Omental fat pad (tissue), 4 donors: ENCODE data around the gene CORO7. TPM values are rescaled to one million over a fixed set of nuclear protein-coding genes. Genes with fewer than 3 reads are reported as not detected.
"Not testable (repeated sequence)": the region's sequence is repeated elsewhere in the genome, so short reads cannot be mapped to it uniquely, and the experiment has no call there.

Experiments used
- ATAC-seq: fragments of 150-250 bp; one replicate; pipeline ENCODE4 v1.9.1; 2016; ENCODE audit warnings: mild to moderate bottlenecking, moderate library complexity; ENCODE audit not compliant: low FRiP score
- DNase-seq: peaks from one replicate; pipeline ENCODE4 v3.0.0-alpha.2; 2019; ENCODE audit warnings: low spot score
- CTCF ChIP-seq, 3 donors: fragments of 450-650 bp; IDR thresholded peaks; one replicate each; pipeline ENCODE4 v1.5.1; 2016 to 2017; ENCODE audit warnings: antibody characterized with exemption in 3 of 3, mild to moderate bottlenecking in 3 of 3, moderate library complexity in 2 of 3
- total RNA-seq, 4 donors: library from RNA; depleted of rRNA; stranded (reverse); fragments of >200 nt; gene quantifications; one replicate each; pipeline ENCODE4 v1.1.0, GENCODE V29; 2016

The CORO7 gene
- total RNA-seq, 4 donors from 2014 or later, result 15.1 to 46.3 (median 27.5) TPM

- DNase-seq, result no peak
- ATAC-seq, result no peak
- no peak for TF ChIP-seq CTCF (IDR thresholded peaks at IDR 0.05)
Measured at GRCh38 chr16:4401510-4401909, 14.9 kb downstream of the CORO7 start.

- TF ChIP-seq CTCF (IDR thresholded peaks at IDR 0.05), result no peak
- ATAC-seq, result no peak
- DNase-seq, result no peak
Measured at GRCh38 chr16:4401094-4401501, 15.3 kb downstream of the CORO7 start.

GRCh38 chr16:4399001-4399730, 17.2 kb downstream of the CORO7 start:
- ATAC-seq, result no peak
- no peak for TF ChIP-seq CTCF (IDR thresholded peaks at IDR 0.05)

GRCh38 chr16:4395055-4395726, 21.2 kb downstream of the CORO7 start:
- TF ChIP-seq CTCF (IDR thresholded peaks at IDR 0.05), result no peak
- ATAC-seq (no peak), DNase-seq (no peak)

More at GRCh38 chr16:4399001-4399730, 17.2 kb downstream of the CORO7 start:
- no peak for DNase-seq

GRCh38 chr16:4393850-4394249, 22.5 kb downstream of the CORO7 start:
- not testable (repeated sequence) for ATAC-seq, DNase-seq

- ATAC-seq, result peak; percentile 35
- no peak for DNase-seq
- no peak for TF ChIP-seq CTCF (IDR thresholded peaks at IDR 0.05)
Measured at GRCh38 chr16:4393240-4393600, 23.2 kb downstream of the CORO7 start.

- DNase-seq (no peak), ATAC-seq (peak; percentile 66)
- no peak for TF ChIP-seq CTCF (IDR thresholded peaks at IDR 0.05)
Measured at GRCh38 chr16:4392382-4393239, 23.8 kb downstream of the CORO7 start.
